Lung (tissue), 12 donors: Measurements from ENCODE around the gene CPN1. TPM values are rescaled to one million over a fixed set of nuclear protein-coding genes. Genes with fewer than 3 reads are reported as not detected.

Experiments used
- ATAC-seq: fragments of 200-7000 bp; cut with Tn5 transposase; one replicate; pipeline ENCODE4 v1.9.1; 2020; ENCODE audit warnings: moderate number of reproducible peaks; ENCODE audit not compliant: insufficient read depth, low FRiP score
- DNase-seq, 3 donors: peaks; one replicate each; pipeline ENCODE4 v3.0.0-alpha.2; 2013 to 2017
- H3K27ac ChIP-seq, 2 donors: one replicate each; pipeline ENCODE4 v1.5.1; 2013; ENCODE audit warnings: mild to moderate bottlenecking in 2 of 2, moderate library complexity in 2 of 2, control low read depth in 1 of 2, inconsistent platforms in 1 of 2, low read depth in 1 of 2, low read length in 1 of 2
- H3K27me3 ChIP-seq, 3 donors: one replicate each; pipeline ENCODE4 v1.5.1; 2013; ENCODE audit warnings: low read length in 2 of 3; ENCODE audit not compliant: control insufficient read depth in 3 of 3, insufficient read depth in 3 of 3
- H3K36me3 ChIP-seq, 4 donors: one replicate each; pipeline ENCODE4 v1.5.1; 2013; ENCODE audit warnings: low read length in 4 of 4, mild to moderate bottlenecking in 1 of 4, moderate library complexity in 1 of 4; ENCODE audit not compliant: control insufficient read depth in 4 of 4, insufficient read depth in 4 of 4
- H3K4me1 ChIP-seq, 5 donors: one replicate each; pipeline ENCODE4 v1.5.1; 2013; ENCODE audit warnings: low read length in 5 of 5, mild to moderate bottlenecking in 2 of 5, moderate library complexity in 1 of 5; ENCODE audit not compliant: control insufficient read depth in 5 of 5, insufficient read depth in 5 of 5
- H3K4me3 ChIP-seq: one replicate; pipeline ENCODE4 v1.5.1; 2013; ENCODE audit warnings: mild to moderate bottlenecking, control low read depth, moderate library complexity
- H3K9ac ChIP-seq, 2 donors: one replicate each; pipeline ENCODE4 v1.5.1; 2013; ENCODE audit warnings: low read length in 2 of 2, control low read depth in 1 of 2; ENCODE audit not compliant: insufficient read depth in 1 of 2
- H3K9me3 ChIP-seq, 4 donors: one replicate each; pipeline ENCODE4 v1.5.1; 2013; ENCODE audit warnings: low read length in 3 of 4, mild to moderate bottlenecking in 1 of 4, moderate library complexity in 1 of 4; ENCODE audit not compliant: control insufficient read depth in 4 of 4, insufficient read depth in 3 of 4
- CTCF ChIP-seq: IDR thresholded peaks from 2 replicates; pipeline ENCODE4 v1.5.1; 2012; ENCODE audit warnings: mild to moderate bottlenecking; ENCODE audit errors: control extremely low read depth, extremely low read depth
- WGBS, 2 donors: extraction: QIAGEN DNeasy Blood & Tissue Kit; methylation state at CpG; one replicate each; pipeline ENCODE4 v1.1.7; 2013; 5-methylcytosine and 5-hydroxymethylcytosine counted together
- polyA plus RNA-seq, 2 donors: library from polyadenylated mRNA; stranded (reverse); fragments of 200-250 nt; gene quantifications; one replicate each; pipeline ENCODE4 v1.2.1, GENCODE V29; 2013
- total RNA-seq, 2 donors: library from RNA; depleted of rRNA in 1 of 2; stranded (reverse); fragments of >200 nt in 1 of 2; gene quantifications; one replicate each; pipeline ENCODE4 v1.2.1, GENCODE V29; 2014 to 2021
- donor health status: control.
- donor health status: control.
- donor health status: Bipolar disorder and iron deficiency.
- donor health status: healthy.
- donor health status: DM: yes; HTN: yes; CAD: no.

CPN1 gene
- total and polyA plus RNA-seq, 4 donors: not detected

DNA sequence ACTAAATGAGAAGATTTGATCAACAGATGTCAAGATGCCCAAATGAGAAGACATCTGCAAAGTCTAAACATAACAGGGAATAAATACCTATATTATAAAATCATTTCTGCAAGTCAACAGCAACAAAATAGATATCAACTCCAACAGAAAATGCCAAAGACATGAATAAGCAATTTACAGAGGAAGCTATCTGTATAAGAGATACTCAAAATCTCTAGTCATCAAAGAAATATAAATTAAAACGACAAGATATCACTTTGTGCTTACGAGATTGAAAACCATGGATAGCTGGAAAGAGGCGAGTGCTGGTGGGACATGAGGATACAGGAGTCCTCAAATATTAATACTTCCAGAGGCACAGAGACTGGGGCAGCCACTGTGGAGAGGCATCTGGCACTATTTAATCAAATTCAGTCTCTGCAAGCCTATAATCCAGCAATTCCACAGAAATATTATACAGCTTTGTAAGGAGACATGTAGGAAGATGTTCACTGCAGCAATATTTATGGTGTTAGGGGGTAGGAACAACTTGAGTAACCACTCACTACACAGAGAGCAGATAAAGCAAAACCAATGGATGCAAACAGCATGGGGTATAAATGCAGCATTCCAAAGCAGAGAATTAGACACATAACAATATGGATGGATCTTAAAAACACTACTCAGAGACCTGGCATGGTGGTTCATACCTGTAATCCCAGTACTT lies 76.7 kb downstream of the CPN1 start:
- no peak for DNase-seq
- H3K4me3 ChIP-seq: no peak overlapping the region
- no peaks in the 10 kb centered on the region for H3K27me3 ChIP-seq
- no peaks in the 10 kb centered on the region for H3K9me3 ChIP-seq
- ATAC-seq: no peak
- H3K4me1 ChIP-seq: peaks cover 8 to 31% (median 24%) of the 10 kb centered on the region in 5 donors
- H3K27ac ChIP-seq: no peak overlapping the region
- 86 to 87% methylated on average over 3 of the region's 3 CpGs for WGBS, 2 donors
- no peak for TF ChIP-seq CTCF
- no peak overlapping the region for H3K9ac ChIP-seq
- H3K36me3 ChIP-seq: no peaks in the 10 kb centered on the region

GRCh38 chr10:100000109-100000644 lies 81.5 kb downstream of the CPN1 start:
- no peaks in the 10 kb centered on the region for H3K27me3 ChIP-seq
- peaks cover 4 to 35% (median 16%) of the 10 kb centered on the region in 5 donors for H3K4me1 ChIP-seq
- DNase-seq (no peak), ATAC-seq (no peak)
- TF ChIP-seq CTCF: no peak
- no peaks in the 10 kb centered on the region for H3K9me3 ChIP-seq
- no peaks in the 10 kb centered on the region for H3K36me3 ChIP-seq
- H3K27ac ChIP-seq: no peak overlapping the region
- no peak overlapping the region for H3K4me3 ChIP-seq
- 86 to 91% methylated on average over 6 of the region's 6 CpGs for WGBS, 2 donors
- no peak overlapping the region for H3K9ac ChIP-seq

- Histone ChIP-seq H3K27me3 (no peaks in the 10 kb centered on the region), H3K9ac (no peak overlapping the region), H3K4me1 (peaks cover 4 to 39% (median 14%) of the 10 kb centered on the region in 5 donors), H3K36me3 (no peaks in the 10 kb centered on the region), H3K27ac (no peak overlapping the region), H3K4me3 (no peak overlapping the region), H3K9me3 (no peaks in the 10 kb centered on the region)
- DNase-seq: no peak
- WGBS, 2 donors: 86 to 87% methylated on average over 8 of the region's 8 CpGs
- no peak for TF ChIP-seq CTCF
- ATAC-seq: no peak
Observed at GRCh38 chr10:99999319-100000108, 82.2 kb downstream of the CPN1 start.
